ENCODE measurements around the gene HEPACAM2. TPM values are rescaled to one million over a fixed set of nuclear protein-coding genes. Genes with fewer than 3 reads are reported as not detected.

The HEPACAM2 gene
- total and polyA plus RNA-seq, 2 of the 4 experiments (the other 2 are of a cell fraction), result under 0.01 to 0.05 TPM

- H2AK9ac ChIP-seq (replicated peaks; ENCODE audit: low read depth, low read length, poor library complexity), result no peak overlapping the region
- in situ Hi-C loops (cut with MboI; ENCODE audit: low sequenced_read_pairs) (no loop called here), dilution Hi-C loops (cut with HindIII; ENCODE audit: low sequenced_read_pairs, unreplicated experiment) (no loop called here), intact Hi-C loops (cut with micrococcal nuclease) (no loop called here)
- H4K5ac ChIP-seq (ENCODE audit: low read depth, low read length), result no peak overlapping the region
- ATAC-seq (ENCODE audit: low read depth) (no peak), DNase-seq (no peak)
- H4K91ac ChIP-seq (ENCODE audit: insufficient read depth, low read depth, low read length), result no peak overlapping the region
- H4K20me1 ChIP-seq (ENCODE audit: insufficient read depth, low read length), result no peaks in the 10 kb centered on the region
- no peak overlapping the region for H3K4me3 ChIP-seq (ENCODE audit: insufficient read depth, low read depth, low read length)
- H3K79me1 ChIP-seq (ENCODE audit: low read depth in 1 of 2, low read length in 2 of 2), result no peaks in the 10 kb centered on the region
- no peak overlapping the region for H3K18ac ChIP-seq (ENCODE audit: low read depth, low read length)
- no peak overlapping the region for H2BK5ac ChIP-seq (ENCODE audit: low read depth, low read length, poor library complexity, severe bottlenecking)
- H3K56ac ChIP-seq (ENCODE audit: extremely low read depth, insufficient read depth, low read length), result no peak overlapping the region
- no peak overlapping the region for H2BK20ac ChIP-seq (ENCODE audit: low read depth, low read length)
- H3K9me1 ChIP-seq (ENCODE audit: insufficient read depth, low read length), result no peaks in the 10 kb centered on the region
- H3K27me3 ChIP-seq (ENCODE audit: control insufficient read depth, insufficient read depth, low read length), result peaks cover 19% of the 10 kb centered on the region
- no peak overlapping the region for H3K4me2 ChIP-seq (ENCODE audit: low read depth, low read length)
- no peak overlapping the region for H3K27ac ChIP-seq (ENCODE audit: insufficient read depth, low read length)
- TF ChIP-seq RFX5 (IDR thresholded peaks at IDR 0.05; ENCODE audit: low read depth, low read length), result no peak
- H2BK120ac ChIP-seq (ENCODE audit: low read depth, low read length), result no peak overlapping the region
- no peak overlapping the region for H3K9ac ChIP-seq (ENCODE audit: low read depth, low read length)
- no peak overlapping the region for H2AFZ ChIP-seq (replicated peaks; ENCODE audit: low read length, poor library complexity)
- CTCF ChIA-PET, result no interaction called here
- H4K8ac ChIP-seq (ENCODE audit: low read depth in 2 of 2, low read length in 2 of 2), result no peak overlapping the region
- POLR2A ChIA-PET (ENCODE audit: unreplicated experiment), result no interaction called here
- H3K36me3 ChIP-seq (ENCODE audit: control insufficient read depth, insufficient read depth, low read length), result no peaks in the 10 kb centered on the region
- no peak overlapping the region for H3K4ac ChIP-seq (ENCODE audit: low read depth, low read length)
- no TSS peak for BruUV-seq (replicated peaks)
- no peaks in the 10 kb centered on the region for H3K9me3 ChIP-seq (ENCODE audit: control insufficient read depth, insufficient read depth, low read length)
- no peak overlapping the region for H2BK15ac ChIP-seq (ENCODE audit: low read depth, low read length)
- H2AK5ac ChIP-seq (ENCODE audit: low read depth, low read length), result no peak overlapping the region
- H3K14ac ChIP-seq (replicated peaks; ENCODE audit: low read depth, low read length), result no peak overlapping the region
- H3K4me1 ChIP-seq (ENCODE audit: control insufficient read depth, insufficient read depth, low read length), result no peaks in the 10 kb centered on the region
- no CpG with 5 or more reads among the region's 3 CpGs for WGBS, 2 experiments (ENCODE audit: extremely low coverage in 2 of 2, insufficient read length in 1 of 2)
- no peak overlapping the region for H3K23ac ChIP-seq (ENCODE audit: low read depth, low read length)
Observed at GRCh38 chr7:93203496-93203895, 22.8 kb downstream of the HEPACAM2 start.

All from IMR-90 (cell line).